LoVo (cell line): ENCODE measurements around the gene RPL31.
A peak's percentile ranks its signal among the peaks of the same experiment; 100 is the strongest.

Experiments used
- DNase-seq: peaks from one replicate; pipeline ENCODE4 v3.0.0-alpha.2; 2016; ENCODE audit warnings: low spot score

Gene RPL31

DNA sequence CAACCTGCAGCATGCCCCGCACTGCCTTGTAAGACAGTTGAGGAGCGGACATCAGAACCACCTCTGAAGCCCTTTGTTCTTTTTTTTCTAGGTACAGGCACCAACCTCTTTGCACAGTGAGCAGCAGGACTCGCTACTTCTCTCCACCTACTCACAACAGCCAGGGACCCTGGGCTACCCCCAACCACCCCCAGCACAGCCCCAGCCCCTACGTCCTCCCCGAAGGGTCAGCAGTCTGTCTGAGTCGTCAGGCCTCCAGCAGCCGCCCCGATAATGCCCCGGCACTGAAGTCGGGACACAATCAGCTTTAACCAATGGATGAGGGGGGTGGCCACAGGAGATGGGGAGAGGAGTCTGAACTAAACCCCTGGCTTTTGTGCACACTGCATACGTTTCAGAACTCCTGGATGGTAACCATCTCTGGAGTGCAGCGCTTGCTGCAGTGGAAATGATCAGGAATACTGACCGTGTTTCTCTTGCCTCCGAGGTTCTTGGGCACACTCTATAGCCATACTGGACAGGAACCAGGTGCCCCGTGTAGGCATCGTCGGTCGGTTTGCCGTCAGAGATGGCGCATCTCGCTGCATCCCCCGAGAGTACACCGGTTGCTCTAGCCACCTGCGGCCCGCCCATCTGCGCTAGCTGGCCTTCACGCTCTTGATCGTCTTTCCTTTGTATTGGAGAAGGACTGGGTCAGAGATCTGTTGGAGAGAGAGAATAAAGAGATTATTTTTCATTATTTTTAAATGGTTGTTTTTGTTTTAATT is 6.6 kb upstream of the RPL31 start:
- DNase-seq = no peak

DNA sequence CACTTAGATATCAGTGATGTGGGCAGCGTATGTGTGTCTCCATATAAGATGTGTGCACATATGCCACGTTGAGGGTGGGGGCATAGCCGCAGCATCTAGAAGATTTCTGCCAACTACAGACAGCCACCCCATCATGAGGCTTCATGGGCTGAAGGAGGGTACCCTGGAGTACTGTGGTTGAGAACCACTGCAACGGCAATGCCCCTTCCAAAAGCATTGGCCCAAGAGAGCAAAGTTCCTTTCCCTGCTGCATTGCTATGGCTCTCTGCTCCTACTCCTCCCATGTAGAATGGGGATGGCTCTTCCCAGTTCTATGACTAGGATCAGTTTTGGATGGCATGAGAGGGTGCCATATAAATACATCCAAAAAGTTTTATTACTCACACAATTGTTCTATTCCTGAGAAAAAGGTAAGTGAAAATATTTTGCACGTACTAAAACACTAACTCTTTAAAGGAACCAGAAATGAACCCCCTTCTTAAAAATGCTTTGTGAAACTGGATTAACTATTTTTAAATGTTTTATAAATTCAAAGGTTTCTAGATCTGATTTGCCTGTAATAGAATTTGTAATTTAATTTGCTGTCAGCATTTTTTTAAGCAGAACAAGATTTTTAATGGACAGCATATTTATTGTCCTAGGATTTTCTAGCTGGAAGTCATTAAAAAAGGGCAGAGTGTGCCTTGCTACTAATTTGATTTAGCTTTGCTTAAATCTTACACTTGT is 4.4 kb upstream of the RPL31 start:
- DNase-seq = no peak

DNA sequence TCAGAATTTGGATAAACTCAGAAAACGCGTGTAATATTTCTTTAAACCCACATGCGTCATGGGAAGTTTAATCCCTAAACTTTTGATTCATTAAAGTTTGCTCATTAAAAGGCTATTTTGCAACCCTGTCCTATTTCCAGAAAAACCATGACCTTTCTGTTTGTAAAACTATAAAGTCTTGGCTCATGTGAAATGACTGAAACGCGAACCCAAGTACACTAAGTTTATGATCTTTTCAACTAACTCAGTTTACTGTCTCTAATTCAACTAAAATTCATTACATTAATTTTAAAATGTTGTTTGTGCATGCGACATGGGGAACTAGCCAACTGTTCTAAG is 3.9 kb upstream of the RPL31 start:
- no peak for DNase-seq

DNA sequence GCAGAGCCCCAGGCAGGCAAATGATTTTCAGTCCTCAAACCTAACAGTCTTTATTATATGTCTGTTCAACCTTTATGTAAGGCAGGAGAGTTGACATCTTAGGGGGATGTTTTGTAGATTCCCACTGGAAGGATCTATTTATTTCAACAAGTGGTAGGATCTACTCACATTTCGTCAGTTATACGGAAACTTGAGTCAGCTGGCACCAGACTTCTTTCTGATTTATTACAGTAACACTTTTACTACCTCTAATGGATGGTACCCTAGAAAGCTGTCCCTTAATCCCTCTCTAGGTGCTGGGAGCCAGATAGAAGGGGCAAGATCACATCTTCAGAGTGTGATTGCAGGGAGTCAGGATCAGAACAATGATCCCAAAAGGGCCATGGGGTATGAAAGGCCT is 2.1 kb upstream of the RPL31 start:
- DNase-seq = no peak

DNA sequence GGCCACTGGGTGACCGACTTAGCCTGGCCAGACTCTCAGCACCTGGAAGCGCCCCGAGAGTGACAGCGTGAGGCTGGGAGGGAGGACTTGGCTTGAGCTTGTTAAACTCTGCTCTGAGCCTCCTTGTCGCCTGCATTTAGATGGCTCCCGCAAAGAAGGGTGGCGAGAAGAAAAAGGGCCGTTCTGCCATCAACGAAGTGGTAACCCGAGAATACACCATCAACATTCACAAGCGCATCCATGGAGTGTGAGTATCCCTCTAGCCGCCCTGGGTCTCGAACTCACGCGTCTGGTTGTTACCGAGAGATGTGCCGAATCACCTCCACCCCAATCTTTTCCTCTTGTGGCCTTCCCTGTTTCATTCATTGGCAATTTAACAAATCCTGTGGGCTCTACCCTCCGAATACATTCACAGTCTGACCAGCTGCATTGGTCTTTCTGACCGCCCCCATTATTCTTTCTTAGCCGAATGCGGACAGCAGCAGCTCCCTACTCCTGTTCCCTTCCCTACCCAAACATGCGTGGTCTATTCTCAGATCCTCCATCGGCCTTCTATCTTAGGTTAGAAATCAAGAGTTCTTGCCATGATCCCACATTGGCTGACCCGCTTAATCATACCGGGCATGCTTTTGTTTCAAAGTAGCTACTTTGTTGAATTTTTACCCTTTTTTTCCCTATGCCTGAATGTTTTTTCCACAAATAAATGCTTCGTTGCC is 631 bp downstream of the RPL31 start:
- no peak for DNase-seq

DNA sequence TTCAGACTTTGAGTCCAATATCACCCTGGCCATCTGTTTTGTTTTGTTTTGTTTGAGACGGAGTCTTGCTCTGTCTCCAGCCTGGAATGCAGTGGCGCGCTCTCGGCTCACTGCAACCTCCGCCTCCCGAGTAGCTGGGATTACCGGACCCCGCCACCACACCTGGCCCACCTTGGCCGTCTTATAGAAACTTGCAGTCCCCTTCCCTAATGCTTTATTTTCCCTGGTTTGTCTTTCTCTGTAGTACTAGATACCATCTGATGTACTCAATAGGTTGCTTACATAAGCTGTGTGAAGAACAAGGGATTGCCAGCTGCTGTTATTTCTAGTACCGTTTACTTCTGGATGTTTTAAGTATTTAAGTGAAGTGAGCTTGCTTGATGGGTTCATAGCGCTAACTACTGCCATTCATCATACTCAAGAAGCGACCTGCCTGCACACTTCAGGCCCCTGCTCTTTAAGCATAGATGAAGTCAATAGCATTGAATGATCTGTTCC is 1.2 kb downstream of the RPL31 start:
- no peak for DNase-seq

DNA sequence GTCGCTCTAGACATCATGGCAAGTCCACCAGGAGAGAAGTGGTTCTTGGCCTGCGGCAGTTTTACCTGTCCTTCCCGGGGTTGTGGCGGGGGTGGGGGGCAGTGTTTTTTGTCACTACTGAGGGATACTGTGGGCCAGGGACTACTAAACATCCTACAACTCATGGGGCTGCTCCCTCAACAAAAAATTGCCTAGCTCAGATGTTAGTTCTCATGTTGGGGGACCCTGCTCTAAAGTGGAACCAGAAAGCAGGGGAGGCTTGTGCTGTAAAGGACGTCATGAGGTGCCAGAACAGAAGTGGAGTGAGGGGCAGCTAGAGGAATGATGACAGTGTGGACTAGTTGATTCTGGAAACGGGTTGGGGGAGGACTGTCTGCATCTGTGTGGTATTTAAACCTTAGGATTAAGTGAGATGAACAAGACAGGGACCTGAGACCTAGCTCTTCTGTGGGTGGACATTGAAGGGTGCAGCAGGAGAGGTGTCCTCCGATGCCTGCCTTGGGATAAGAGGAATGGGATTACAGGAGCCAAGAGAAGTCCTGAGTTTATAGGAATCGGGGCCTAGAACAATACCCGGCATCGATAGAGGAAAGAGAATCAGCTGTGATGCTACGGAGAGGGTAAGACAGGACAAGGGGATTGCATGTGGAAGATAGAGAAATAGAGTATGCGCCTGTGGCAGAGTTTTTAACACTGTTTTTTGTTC is 2.7 kb downstream of the RPL31 start:
- no peak for DNase-seq

DNA sequence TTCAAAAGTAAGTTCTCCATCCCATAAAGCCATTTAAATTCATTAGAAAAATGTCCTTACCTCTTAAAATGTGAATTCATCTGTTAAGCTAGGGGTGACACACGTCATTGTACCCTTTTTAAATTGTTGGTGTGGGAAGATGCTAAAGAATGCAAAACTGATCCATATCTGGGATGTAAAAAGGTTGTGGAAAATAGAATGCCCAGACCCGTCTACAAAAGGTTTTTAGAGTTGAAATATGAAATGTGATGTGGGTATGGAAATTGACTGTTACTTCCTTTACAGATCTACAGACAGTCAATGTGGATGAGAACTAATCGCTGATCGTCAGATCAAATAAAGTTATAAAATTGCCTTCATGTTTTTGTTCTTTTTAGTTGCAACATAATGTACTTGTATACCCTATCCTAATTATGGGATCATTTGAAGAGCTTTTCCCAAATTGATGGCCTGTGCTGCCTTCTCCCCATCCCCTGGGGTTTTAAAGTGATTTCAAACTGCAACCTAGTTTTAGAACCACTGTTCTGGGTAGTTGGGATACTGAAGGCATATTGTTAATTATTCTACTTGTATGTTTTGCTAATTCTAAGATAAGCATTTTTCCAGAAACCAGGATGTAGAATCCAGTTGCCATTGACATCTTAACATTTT is 4.1 kb downstream of the RPL31 start:
- no peak for DNase-seq

DNA sequence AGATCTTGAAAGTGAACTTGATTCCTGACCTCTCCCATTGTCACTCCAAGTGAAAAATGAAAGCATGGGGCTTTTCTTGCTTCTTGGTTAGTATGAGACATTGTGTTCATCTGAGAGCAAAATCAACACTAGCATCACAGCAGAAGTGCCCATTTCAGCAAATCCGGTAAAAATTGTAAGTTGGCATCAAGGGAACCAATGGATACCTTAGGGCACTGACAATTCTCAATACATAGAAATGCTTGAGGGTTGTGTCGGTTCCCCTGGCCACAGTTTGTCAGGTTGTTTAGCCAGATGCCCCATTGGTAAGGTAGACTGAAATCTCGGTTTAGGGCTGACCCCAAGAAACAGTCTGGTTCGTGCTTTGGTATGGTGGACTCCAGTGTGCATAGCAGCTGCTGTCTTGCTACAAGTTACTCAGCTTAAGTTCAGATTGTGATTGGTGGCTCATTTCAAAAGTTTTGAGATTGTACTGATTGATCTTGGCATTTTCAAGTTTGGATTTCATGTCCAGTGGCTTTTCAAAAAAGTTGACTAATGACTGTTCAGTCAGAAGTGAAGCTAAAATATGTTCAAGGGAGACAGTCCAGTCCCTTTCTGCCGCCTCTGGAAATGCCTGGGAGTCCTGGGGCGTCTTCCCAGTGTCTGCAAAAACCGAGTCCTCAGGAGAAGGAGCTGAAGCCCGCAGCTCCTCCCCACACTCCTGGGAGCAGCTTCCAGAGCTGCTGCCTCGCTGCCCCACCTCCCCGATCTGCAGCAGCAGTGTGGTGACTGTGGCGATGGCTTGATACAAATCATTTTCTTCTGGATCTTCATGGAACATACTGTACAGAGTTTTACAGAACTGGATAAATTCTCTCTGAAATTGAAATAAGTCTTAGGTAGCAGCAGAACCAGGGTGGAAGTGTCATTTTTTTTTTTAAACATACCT is 5.6 kb downstream of the RPL31 start:
- DNase-seq = peak; percentile 15

DNA sequence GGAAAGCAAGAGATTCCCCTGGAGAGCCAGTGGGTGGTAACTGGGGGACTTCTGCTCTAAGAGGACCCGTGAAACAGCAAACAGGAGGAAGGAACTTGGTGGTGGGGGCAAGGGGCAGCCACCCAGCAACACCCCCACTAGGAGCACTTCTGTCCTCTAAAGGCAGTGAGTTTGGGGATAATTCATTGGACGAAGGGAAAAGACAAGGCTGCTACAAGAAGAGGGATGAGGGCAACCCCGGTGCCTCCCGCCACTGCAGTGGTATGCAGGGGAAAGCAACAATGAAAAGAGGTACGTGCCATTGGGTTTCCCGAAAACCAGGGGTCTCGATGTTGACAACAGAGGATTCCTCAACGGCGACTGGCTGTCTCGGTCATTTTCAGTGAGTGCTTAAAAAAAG is 9.1 kb downstream of the RPL31 start:
- DNase-seq = no peak

DNA sequence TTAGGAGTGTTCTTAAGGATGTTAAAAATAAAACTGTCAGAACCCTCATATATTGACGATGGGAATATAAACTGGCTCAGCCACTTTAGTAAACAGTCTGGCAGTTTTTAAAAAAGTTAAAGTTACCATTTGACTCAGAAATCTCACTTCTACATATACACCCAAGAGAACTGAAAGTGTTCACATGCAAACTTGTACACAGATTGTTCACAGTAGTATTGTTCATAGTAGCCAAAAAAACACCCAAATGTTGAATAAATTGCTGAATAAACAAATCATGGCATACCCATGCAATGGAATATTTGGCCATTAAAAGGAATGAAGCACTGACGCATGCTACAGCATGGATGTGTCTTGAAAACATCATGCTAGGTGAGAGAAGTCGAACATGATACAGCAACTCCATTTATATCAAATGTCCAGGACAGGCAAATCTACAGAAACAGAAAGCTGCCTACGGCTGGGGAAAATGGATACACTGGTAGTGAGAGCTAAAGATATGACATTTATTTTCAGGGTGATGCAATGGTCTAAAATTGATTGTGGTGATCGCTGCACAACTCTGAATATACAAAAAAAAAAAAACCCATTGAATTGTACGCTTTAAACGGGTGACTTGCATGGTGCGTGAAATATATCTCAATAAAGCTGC is 10.1 kb downstream of the RPL31 start:
- no peak for DNase-seq

DNA sequence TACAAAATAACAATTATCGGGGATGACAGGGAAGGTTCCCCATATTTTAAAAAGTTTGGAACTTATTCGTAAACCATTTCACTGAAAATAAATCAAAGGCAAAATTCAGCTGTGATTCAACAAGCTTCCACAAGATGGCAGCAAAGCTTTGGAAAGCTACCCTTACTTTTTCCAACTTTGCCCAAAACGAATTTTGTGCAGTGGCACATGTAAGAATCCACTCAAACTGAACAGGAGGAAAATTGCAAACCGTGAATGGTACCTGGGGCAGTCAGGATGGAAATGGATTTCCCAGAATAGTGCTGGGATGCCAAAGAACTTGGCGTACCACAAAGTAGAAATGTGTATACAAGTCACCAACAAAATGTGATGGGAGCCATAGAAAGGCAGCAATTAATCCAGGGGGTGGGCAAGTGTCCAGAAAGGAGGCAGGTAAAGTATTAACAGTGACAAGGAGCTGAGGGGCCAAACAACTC is 10.7 kb downstream of the RPL31 start:
- peak; percentile 35 for DNase-seq

DNA sequence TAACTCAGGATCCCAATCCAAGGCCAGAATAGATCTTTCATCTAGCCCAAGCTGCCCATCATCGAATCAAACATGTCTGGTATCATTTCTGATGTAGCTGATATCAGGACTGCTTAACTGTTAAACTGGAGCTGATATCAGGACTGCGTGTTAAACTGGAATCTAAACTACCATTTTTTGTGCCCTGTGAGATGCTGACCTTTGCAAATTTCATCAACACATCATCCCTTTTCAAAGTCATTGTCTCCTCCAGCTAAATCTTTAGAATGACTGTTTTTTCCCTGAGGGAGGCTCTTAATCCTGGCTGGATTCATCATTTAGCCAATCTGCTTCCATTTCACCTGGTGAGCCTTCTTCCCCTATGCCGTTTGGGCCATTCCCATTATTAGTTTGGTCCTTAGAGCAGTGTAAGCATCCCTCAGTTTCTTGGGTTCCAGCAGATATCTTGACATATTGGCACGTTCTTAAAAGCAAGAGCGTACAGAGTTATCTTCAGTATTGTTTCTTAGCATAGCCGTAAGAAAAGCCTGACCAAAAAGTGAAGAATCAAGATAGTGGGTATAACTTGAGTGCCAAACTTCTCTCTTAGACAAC is 12.3 kb downstream of the RPL31 start:
- no peak for DNase-seq

DNA sequence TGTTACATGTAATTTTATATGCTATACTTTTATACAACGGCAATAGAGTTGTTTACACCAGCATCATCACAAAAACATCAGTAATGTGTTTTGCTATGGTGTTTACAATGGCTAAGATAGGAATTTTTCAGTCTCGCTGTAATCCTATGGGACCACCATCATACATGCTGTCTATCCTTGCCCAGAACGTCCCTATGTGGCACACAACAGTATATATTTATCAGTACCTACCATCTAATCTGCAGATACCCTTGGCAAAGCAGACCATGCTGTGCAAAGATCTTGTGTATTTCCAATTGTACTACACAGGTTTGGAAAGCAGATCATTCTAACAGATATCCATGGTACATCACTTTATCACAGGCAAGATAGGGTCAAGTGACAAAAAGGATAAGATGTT is 15.3 kb downstream of the RPL31 start:
- DNase-seq = no peak

DNA sequence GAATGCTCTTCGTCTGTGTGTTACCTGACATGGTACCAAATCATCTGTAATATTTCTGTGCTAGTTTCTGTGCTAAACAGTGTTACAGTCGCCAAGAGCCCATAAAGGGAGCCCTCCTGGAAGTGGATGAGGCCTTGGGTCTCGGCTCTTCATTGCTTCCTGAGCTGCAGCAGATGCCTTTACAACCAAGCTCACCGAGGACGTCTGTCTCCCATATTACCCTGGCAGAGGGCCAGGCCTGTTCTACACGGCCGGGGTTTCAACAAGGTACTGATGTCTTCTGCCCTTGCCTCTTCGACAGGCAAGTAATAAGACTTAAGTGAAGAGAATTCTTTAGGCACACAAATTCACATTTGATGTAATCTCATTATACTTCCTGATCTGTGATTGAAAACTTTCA is 16.8 kb downstream of the RPL31 start:
- DNase-seq = no peak

DNA sequence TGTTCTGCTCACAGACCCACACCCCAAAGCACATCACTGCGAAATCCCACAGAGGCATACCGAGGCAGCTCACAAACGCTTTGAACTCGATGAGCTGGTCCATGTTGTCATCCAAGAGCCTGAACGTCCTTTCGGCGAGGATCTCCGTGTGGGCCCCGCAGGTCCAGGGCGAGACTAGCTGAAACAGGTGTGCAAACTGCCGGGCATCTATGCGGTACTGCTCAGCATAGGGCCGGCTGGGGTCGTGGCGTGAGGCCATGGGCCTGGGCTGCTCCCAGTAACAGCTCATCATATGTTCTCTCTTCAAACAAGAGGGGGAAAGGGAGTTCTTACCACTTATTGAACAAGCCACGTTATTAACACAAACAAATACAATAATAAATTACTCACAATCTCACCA is 20.1 kb downstream of the RPL31 start:
- DNase-seq = no peak

DNA sequence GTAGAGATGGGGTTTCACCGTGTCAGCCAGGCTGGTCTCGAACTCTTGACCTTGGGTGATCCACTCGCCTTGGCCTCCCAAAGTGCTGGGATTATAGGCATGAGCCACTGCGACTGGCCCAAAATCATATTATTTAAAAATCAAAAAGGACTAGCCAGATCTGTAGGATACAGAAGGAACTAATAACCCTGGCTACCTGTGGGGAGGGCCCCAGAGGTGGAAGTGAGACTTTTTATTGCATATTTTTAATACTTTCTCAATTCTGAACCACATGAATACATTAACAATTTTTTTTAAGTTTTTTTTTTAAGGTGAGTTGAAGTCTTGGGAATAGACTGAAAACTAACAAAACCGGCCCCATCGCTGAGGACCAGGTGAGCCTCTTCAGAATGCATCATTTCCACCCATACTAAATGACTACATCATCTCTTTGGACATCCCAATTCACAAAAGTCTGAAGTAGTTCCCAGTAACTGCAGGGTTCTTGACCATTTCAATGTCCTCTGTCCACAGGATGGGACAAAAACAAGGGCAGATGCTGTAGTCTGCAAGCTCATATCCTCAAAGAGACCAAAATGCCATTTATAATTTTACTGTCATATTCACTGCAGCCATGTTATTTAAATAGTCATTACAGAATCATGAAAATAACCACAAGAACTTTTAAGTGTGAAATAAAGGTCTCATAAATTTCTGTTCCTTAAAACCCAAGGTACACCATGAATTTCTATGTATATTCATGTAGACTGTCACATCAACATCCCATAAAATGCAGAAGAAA is 21.4 kb downstream of the RPL31 start:
- DNase-seq = no peak

DNA sequence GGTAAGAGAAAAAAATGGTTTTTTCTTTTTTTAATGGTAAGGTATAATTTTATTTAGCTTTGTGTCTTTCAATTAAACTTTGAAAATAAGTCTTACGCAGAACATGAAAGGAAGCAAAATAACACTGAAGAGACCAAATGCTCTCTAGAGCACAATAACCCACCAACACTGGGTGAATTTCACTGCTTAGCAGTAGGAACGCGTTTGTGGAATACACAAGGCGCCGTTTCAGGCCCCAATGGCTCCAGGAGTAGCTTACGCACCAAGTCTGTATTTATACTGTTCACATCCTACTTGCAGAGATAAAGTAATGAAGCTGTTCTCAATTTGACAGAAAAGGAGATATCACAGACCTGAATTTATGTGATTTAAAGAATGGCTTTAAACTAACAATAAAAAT is 23.5 kb downstream of the RPL31 start:
- no peak for DNase-seq

DNA sequence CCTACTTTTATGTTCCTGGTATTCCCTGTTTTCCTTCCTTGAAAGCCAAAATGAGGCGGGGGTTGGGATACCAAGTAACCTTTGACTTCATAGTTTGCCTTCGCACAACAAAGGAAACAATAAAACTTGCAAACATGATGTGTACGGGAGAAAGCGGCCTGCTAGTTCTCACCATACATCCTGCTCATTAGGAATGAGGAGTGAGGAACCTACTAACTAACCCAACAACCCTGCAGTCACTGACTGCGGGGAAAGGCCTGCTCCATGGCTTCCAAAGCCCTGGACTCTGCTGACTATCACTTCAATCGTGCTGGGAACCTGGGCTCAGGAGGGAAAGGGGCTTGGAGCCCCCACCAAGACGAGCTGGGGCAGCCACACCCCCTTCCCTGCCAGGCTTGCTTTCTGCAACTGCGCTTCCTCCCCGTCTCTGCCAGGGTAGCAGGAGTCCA is 24.2 kb downstream of the RPL31 start:
- no peak for DNase-seq
